ENCODE data around the gene BTG3. TPM values are rescaled to one million over a fixed set of nuclear protein-coding genes. Genes with fewer than 3 reads are reported as not detected.

Gene BTG3
- total and polyA plus RNA-seq, 4 donors, result 47.9 to 120 (median 73.0) TPM

GRCh38 chr21:17612023-17612564, 607 bp downstream of the BTG3 start:
- Histone ChIP-seq H3K9me3 (ENCODE audit: control insufficient read depth in 4 of 4, insufficient read depth in 3 of 4, low read length in 3 of 4) (no peaks in the 10 kb centered on the region), H3K27me3 (ENCODE audit: control insufficient read depth in 3 of 3, insufficient read depth in 3 of 3, low read length in 2 of 3) (no peaks in the 10 kb centered on the region), H3K36me3 (ENCODE audit: control insufficient read depth in 4 of 4, insufficient read depth in 4 of 4, low read length in 4 of 4) (peaks cover 0 to 11% (median 3%) of the 10 kb centered on the region in 4 donors), H3K4me1 (ENCODE audit: control insufficient read depth in 5 of 5, insufficient read depth in 5 of 5, low read length in 5 of 5) (peaks cover 0 to 11% (median 3%) of the 10 kb centered on the region in 5 donors), H3K27ac (ENCODE audit: low read depth in 1 of 2, low read length in 1 of 2) (peak overlapping the region; percentile 74 to 96), H3K9ac (ENCODE audit: insufficient read depth in 1 of 2, low read length in 2 of 2) (peak overlapping the region; percentile 99 to 100), H3K4me3 (peak overlapping the region; percentile 91)
- ATAC-seq (ENCODE audit: insufficient read depth, low FRiP score) (peak; percentile 41), DNase-seq (peak in 2 of 3 donors; percentile 62 to 64)
- WGBS, 2 donors, result 0 to 1% methylated on average over 49 to 50 of the region's 50 CpGs
- no peak for TF ChIP-seq CTCF (IDR thresholded peaks at IDR 0.05; ENCODE audit: control extremely low read depth, extremely low read depth)

- Histone ChIP-seq H3K36me3 (ENCODE audit: control insufficient read depth in 4 of 4, insufficient read depth in 4 of 4, low read length in 4 of 4) (peaks cover 0 to 11% (median 3%) of the 10 kb centered on the region in 4 donors), H3K4me1 (ENCODE audit: control insufficient read depth in 5 of 5, insufficient read depth in 5 of 5, low read length in 5 of 5) (peaks cover 0 to 11% (median 2%) of the 10 kb centered on the region in 5 donors), H3K4me3 (peak overlapping the region; percentile 91), H3K9me3 (ENCODE audit: control insufficient read depth in 4 of 4, insufficient read depth in 3 of 4, low read length in 3 of 4) (no peaks in the 10 kb centered on the region), H3K9ac (ENCODE audit: insufficient read depth in 1 of 2, low read length in 2 of 2) (peak overlapping the region; percentile 99 to 100), H3K27me3 (ENCODE audit: control insufficient read depth in 3 of 3, insufficient read depth in 3 of 3, low read length in 2 of 3) (no peaks in the 10 kb centered on the region), H3K27ac (ENCODE audit: low read depth in 1 of 2, low read length in 1 of 2) (peak overlapping the region; percentile 74 to 96)
- WGBS, 2 donors, result 1% methylated on average over 26 of the region's 26 CpGs
- no peak for TF ChIP-seq CTCF (IDR thresholded peaks at IDR 0.05; ENCODE audit: control extremely low read depth, extremely low read depth)
- peak; percentile 29 for ATAC-seq (ENCODE audit: insufficient read depth, low FRiP score)
- DNase-seq, result peak; percentile 90 to 95 (median 95)
Measured at GRCh38 chr21:17611414-17612022, 1.2 kb downstream of the BTG3 start.

- no peak for ATAC-seq (ENCODE audit: insufficient read depth, low FRiP score)
- H3K9me3 ChIP-seq (ENCODE audit: control insufficient read depth in 4 of 4, insufficient read depth in 3 of 4, low read length in 3 of 4), result no peaks in the 10 kb centered on the region
- no peaks in the 10 kb centered on the region for H3K27me3 ChIP-seq (ENCODE audit: control insufficient read depth in 3 of 3, insufficient read depth in 3 of 3, low read length in 2 of 3)
- peak overlapping the region in 1 of 2 donors; percentile 58 for H3K27ac ChIP-seq (ENCODE audit: low read depth in 1 of 2, low read length in 1 of 2)
- peak overlapping the region; percentile 99 to 100 for H3K9ac ChIP-seq (ENCODE audit: insufficient read depth in 1 of 2, low read length in 2 of 2)
- peaks cover 2 to 12% (median 3%) of the 10 kb centered on the region in 4 donors for H3K36me3 ChIP-seq (ENCODE audit: control insufficient read depth in 4 of 4, insufficient read depth in 4 of 4, low read length in 4 of 4)
- no peak overlapping the region for H3K4me3 ChIP-seq
- peak in 2 of 3 donors; percentile 29 to 50 for DNase-seq
- no peak for TF ChIP-seq CTCF (IDR thresholded peaks at IDR 0.05; ENCODE audit: control extremely low read depth, extremely low read depth)
- H3K4me1 ChIP-seq (ENCODE audit: control insufficient read depth in 5 of 5, insufficient read depth in 5 of 5, low read length in 5 of 5), result peaks cover 0 to 11% (median 2%) of the 10 kb centered on the region in 5 donors
- WGBS, 2 donors, result 33 to 62% methylated on average over 9 of the region's 9 CpGs
Measured at GRCh38 chr21:17610911-17611310, 1.8 kb downstream of the BTG3 start.

All from lung (tissue), 12 donors.